HepG2 (cell line): Measurements from ENCODE around the gene ZFP64. TPM values are rescaled to one million over a fixed set of nuclear protein-coding genes. Genes with fewer than 3 reads are reported as not detected.
A peak's percentile ranks its signal among the peaks of the same experiment; 100 is the strongest.

Experiments used
- BORCS8-MEF2B ChIP-seq: sonication (generic); formaldehyde crosslinking; IDR thresholded peaks from 2 replicates; pipeline ENCODE4 v1.8.0; 2022; ENCODE audit warnings: mild to moderate bottlenecking, missing genetic modification reagents
- HCFC1 ChIP-seq: fragments of 150-350 bp; IDR thresholded peaks from 2 replicates; pipeline ENCODE4 v1.6.1; 2014; ENCODE audit warnings: low read depth, low read length
- HNRNPK ChIP-seq: fragments of 200-400 bp; formaldehyde crosslinking; IDR thresholded peaks from 2 replicates; pipeline ENCODE4 v1.6.1; 2018; ENCODE audit warnings: low read length, low read depth, moderate library complexity, mild to moderate bottlenecking; ENCODE audit not compliant: poor library complexity, severe bottlenecking
- KDM1A ChIP-seq: IDR thresholded peaks from 2 replicates; pipeline ENCODE4 v1.6.1; 2016; ENCODE audit warnings: missing compliant biosample characterization
- KMT2A ChIP-seq: sonication (generic); formaldehyde crosslinking; IDR thresholded peaks from 2 replicates; pipeline ENCODE4 v1.4.0; 2020; ENCODE audit warnings: missing genetic modification reagents
- SIX4 ChIP-seq: sonication (generic); formaldehyde crosslinking; IDR thresholded peaks from 2 replicates; pipeline ENCODE4 v1.4.0; 2020; ENCODE audit warnings: missing genetic modification reagents
- TCF12 ChIP-seq, 2 experiments: fragments of 450-650 bp in 1 of 2; sonication (generic) in 1 of 2; formaldehyde crosslinking in 1 of 2; IDR thresholded peaks; 2 replicates each; pipeline versions ENCODE4 v1.6.1 to v1.8.0; 2017 to 2022; ENCODE audit warnings: antibody characterized with exemption in 1 of 2, mild to moderate bottlenecking in 1 of 2, missing genetic modification reagents in 1 of 2, moderate library complexity in 1 of 2
- ZFP36 ChIP-seq: fragments of 150-350 bp; IDR thresholded peaks from 2 replicates; pipeline ENCODE4 v1.6.1; 2018; ENCODE audit warnings: borderline replicate concordance, low read length, low read depth; ENCODE audit not compliant: partially characterized antibody
- ZFP37 ChIP-seq: sonication (generic); formaldehyde crosslinking; IDR thresholded peaks from 2 replicates; pipeline ENCODE4 v1.4.0; 2020; ENCODE audit warnings: missing genetic modification reagents, borderline replicate concordance
- ZFX ChIP-seq: sonication (generic); formaldehyde crosslinking; IDR thresholded peaks from 2 replicates; pipeline ENCODE4 v1.4.0; 2020; ENCODE audit warnings: mild to moderate bottlenecking, low read depth, missing genetic modification reagents, moderate library complexity
- ZNF296 ChIP-seq: sonication (generic); formaldehyde crosslinking; conservative IDR thresholded peaks from 2 replicates; pipeline ENCODE4 v1.5.0; 2020; ENCODE audit warnings: mild to moderate bottlenecking, missing genetic modification reagents
- ZNF510 ChIP-seq: sonication (generic); formaldehyde crosslinking; IDR thresholded peaks from 2 replicates; pipeline ENCODE4 v1.4.0; 2020; ENCODE audit warnings: low read depth, mild to moderate bottlenecking, missing genetic modification reagents
- ZNF569 ChIP-seq: sonication (generic); formaldehyde crosslinking; IDR thresholded peaks from 2 replicates; pipeline ENCODE4 v1.5.0; 2020; ENCODE audit warnings: mild to moderate bottlenecking, missing genetic modification reagents, moderate library complexity, borderline replicate concordance
- ZNF749 ChIP-seq: sonication (generic); formaldehyde crosslinking; IDR thresholded peaks from 2 replicates; pipeline ENCODE4 v1.8.0; 2022; ENCODE audit warnings: mild to moderate bottlenecking, missing genetic modification reagents, moderate library complexity, borderline replicate concordance
- ZNF761 ChIP-seq: sonication (generic); formaldehyde crosslinking; conservative IDR thresholded peaks from 2 replicates; pipeline ENCODE4 v1.4.0; 2020; ENCODE audit warnings: mild to moderate bottlenecking, missing genetic modification reagents
- polyA plus RNA-seq, 8 experiments: library from polyadenylated mRNA; depleted of rRNA in 3 of 8; stranded (reverse) in 7 of 8; unstranded in 1 of 8; fragments of >200 nt; fragmentation: Illumina TruSeq in 4 of 8; extraction: Trizol in 4 of 8; gene quantifications; 2 replicates each; pipeline versions ENCODE4 v1.2.1 to v1.2.3, GENCODE V29; 2011 to 2016; ENCODE audit warnings: low read depth in 4 of 8, missing spikeins in 1 of 8, mixed read lengths in 1 of 8; ENCODE audit not compliant: insufficient read depth in 1 of 8
- total RNA-seq, 5 experiments: library from RNA; depleted of rRNA; stranded (reverse); fragments of >200 nt; fragmentation: Illumina TruSeq; extraction: Trizol; gene quantifications; 2 replicates each; pipeline ENCODE4 v1.2.3, GENCODE V29; 2016; ENCODE audit warnings: low read depth in 1 of 5
- TF ChIP-seq, protein P1 (sequence below): sonication (generic); formaldehyde crosslinking; IDR thresholded peaks from 2 replicates; pipeline ENCODE4 v1.5.1; 2020; ENCODE audit warnings: mild to moderate bottlenecking, missing genetic modification reagents, borderline replicate concordance
- TF ChIP-seq, protein P2 (sequence below): sonication (generic); formaldehyde crosslinking; IDR thresholded peaks from 2 replicates; pipeline ENCODE4 v1.5.1; 2020; ENCODE audit warnings: mild to moderate bottlenecking, missing genetic modification reagents
- TF ChIP-seq, protein P3 (sequence below): sonication (generic); formaldehyde crosslinking; IDR thresholded peaks from 2 replicates; pipeline ENCODE4 v1.9.0; 2021; ENCODE audit warnings: missing genetic modification reagents, borderline replicate concordance

The ZFP64 gene
- total and polyA plus RNA-seq, 2 of the 13 experiments (the other 11 are each of a cell fraction or from before 2014, with no cell fraction given), result 12.0 to 24.3 TPM

DNA sequence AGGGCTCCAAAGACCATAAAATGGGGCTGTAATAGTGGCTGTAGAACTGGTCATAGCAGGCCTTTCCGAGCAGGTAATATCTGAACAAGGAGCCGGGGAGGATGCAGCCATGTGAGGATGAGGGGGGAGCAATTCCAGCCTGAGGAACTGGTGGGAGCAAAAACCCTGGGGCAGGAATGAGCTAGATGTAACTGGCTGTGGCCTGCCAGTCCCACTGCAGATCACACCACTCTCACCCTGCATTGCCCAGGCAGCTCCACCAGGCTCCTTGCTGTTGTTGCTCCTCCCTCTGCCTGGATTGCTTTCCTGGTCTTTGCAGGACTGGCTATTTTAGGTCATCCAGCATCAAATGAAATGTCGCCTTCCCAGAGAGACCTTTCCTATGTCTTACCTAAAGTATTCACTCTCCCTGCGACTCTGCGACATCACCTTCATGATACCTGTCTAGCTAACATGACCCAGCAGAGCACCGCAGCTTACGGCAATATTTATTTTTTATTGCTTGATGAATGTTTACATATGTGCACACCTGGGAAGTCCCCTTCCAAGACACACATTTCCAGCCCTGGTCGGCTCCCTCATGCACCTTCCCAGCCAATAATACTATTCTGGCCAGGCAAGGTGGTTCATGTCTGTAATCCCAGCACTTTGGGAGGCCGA is 2.4 kb upstream of the ZFP64 start (continued):
- TF ChIP-seq ZNF569 (CRISPR knock-in tag) (no peak), SIX4 (no peak), ZNF510 (no peak), TCF12 (IDR thresholded peaks at IDR 0.05) (no peak), TCF12 (CRISPR knock-in tag; IDR thresholded peaks at IDR 0.05) (no peak), KMT2A (CRISPR knock-in tag) (no peak), ZNF761 (CRISPR knock-in tag) (no peak), HCFC1 (no peak), ZFX (CRISPR knock-in tag) (no peak), BORCS8-MEF2B (CRISPR knock-in tag) (no peak), ZFP36 (no peak), ZFP37 (CRISPR knock-in tag) (no peak), HNRNPK (no peak), ZNF749 (CRISPR knock-in tag) (no peak), KDM1A (CRISPR knock-in tag) (0 out of 2 replicates have a peak, but pooled peaks have one; percentile 70), ZNF296 (CRISPR knock-in tag) (no peak)
- TF ChIP-seq, protein P1, sequence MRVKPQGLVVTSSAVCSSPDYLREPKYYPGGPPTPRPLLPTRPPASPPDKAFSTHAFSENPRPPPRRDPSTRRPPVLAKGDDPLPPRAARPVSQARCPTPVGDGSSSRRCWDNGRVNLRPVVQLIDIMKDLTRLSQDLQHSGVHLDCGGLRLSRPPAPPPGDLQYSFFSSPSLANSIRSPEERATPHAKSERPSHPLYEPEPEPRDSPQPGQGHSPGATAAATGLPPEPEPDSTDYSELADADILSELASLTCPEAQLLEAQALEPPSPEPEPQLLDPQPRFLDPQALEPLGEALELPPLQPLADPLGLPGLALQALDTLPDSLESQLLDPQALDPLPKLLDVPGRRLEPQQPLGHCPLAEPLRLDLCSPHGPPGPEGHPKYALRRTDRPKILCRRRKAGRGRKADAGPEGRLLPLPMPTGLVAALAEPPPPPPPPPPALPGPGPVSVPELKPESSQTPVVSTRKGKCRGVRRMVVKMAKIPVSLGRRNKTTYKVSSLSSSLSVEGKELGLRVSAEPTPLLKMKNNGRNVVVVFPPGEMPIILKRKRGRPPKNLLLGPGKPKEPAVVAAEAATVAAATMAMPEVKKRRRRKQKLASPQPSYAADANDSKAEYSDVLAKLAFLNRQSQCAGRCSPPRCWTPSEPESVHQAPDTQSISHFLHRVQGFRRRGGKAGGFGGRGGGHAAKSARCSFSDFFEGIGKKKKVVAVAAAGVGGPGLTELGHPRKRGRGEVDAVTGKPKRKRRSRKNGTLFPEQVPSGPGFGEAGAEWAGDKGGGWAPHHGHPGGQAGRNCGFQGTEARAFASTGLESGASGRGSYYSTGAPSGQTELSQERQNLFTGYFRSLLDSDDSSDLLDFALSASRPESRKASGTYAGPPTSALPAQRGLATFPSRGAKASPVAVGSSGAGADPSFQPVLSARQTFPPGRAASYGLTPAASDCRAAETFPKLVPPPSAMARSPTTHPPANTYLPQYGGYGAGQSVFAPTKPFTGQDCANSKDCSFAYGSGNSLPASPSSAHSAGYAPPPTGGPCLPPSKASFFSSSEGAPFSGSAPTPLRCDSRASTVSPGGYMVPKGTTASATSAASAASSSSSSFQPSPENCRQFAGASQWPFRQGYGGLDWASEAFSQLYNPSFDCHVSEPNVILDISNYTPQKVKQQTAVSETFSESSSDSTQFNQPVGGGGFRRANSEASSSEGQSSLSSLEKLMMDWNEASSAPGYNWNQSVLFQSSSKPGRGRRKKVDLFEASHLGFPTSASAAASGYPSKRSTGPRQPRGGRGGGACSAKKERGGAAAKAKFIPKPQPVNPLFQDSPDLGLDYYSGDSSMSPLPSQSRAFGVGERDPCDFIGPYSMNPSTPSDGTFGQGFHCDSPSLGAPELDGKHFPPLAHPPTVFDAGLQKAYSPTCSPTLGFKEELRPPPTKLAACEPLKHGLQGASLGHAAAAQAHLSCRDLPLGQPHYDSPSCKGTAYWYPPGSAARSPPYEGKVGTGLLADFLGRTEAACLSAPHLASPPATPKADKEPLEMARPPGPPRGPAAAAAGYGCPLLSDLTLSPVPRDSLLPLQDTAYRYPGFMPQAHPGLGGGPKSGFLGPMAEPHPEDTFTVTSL (CRISPR knock-in tag), result no peak
- TF ChIP-seq, protein P2, sequence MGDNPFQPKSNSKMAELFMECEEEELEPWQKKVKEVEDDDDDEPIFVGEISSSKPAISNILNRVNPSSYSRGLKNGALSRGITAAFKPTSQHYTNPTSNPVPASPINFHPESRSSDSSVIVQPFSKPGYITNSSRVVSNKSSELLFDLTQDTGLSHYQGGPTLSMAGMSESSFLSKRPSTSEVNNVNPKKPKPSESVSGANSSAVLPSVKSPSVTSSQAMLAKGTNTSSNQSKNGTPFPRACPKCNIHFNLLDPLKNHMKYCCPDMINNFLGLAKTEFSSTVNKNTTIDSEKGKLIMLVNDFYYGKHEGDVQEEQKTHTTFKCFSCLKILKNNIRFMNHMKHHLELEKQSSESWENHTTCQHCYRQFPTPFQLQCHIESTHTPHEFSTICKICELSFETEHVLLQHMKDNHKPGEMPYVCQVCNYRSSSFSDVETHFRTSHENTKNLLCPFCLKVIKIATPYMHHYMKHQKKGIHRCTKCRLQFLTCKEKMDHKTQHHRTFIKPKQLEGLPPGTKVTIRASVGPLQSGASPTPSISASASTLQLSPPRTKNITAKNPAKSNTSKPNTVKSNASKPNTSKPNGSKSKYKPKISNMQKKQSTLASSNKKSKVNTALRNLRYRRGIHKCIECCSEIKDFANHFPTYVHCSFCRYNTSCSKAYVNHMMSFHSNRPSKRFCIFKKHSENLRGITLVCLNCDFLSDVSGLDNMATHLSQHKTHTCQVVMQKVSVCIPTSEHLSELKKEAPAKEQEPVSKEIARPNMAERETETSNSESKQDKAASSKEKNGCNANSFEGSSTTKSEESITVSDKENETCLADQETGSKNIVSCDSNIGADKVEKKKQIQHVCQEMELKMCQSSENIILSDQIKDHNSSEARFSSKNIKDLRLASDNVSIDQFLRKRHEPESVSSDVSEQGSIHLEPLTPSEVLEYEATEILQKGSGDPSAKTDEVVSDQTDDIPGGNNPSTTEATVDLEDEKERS (CRISPR knock-in tag), result no peak
- TF ChIP-seq, protein P3, sequence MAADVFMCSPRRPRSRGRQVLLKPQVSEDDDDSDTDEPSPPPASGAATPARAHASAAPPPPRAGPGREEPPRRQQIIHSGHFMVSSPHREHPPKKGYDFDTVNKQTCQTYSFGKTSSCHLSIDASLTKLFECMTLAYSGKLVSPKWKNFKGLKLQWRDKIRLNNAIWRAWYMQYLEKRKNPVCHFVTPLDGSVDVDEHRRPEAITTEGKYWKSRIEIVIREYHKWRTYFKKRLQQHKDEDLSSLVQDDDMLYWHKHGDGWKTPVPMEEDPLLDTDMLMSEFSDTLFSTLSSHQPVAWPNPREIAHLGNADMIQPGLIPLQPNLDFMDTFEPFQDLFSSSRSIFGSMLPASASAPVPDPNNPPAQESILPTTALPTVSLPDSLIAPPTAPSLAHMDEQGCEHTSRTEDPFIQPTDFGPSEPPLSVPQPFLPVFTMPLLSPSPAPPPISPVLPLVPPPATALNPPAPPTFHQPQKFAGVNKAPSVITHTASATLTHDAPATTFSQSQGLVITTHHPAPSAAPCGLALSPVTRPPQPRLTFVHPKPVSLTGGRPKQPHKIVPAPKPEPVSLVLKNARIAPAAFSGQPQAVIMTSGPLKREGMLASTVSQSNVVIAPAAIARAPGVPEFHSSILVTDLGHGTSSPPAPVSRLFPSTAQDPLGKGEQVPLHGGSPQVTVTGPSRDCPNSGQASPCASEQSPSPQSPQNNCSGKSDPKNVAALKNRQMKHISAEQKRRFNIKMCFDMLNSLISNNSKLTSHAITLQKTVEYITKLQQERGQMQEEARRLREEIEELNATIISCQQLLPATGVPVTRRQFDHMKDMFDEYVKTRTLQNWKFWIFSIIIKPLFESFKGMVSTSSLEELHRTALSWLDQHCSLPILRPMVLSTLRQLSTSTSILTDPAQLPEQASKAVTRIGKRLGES (CRISPR knock-in tag), result no peak
